T follicular helper cell (primary cell): ENCODE data around the gene UXS1.

Experiments
- DNase-seq: peaks from one replicate; pipeline ENCODE4 v3.0.0-alpha.2; 2020; ENCODE audit warnings: low read depth

UXS1 gene

DNA sequence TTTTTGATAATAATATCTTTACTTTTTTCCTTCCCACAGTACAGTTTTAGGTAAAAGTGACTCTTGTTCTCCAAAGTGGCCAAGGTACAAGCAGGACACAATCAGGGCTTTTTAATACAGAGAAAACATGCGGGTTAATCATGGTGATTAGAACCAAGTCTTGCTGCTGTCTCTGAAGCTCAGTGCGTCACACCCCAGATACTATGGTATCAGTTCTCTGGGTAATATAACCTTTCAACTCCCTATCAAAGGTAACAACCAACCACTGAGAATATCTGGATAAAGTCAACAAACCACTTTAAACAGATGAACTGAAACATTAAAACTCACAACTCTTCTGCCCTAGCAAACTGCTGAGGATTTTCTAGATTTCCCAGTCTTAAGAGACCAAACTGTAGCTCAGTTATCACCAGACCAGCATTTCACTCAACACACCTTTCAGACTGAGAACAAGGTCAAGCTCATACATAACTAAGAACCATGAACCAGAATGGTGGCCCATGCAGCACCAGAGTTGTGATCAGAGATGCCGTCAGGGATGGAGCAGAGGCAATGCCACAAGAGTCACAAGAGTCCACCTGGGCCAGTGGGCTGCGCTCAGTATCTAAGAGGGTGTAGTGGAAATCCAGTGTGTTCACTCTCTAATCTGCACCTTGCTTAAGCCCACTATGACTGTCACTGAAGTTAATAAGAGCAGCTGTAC is 103.0 kb downstream of the UXS1 start:
- DNase-seq, result no peak

DNA sequence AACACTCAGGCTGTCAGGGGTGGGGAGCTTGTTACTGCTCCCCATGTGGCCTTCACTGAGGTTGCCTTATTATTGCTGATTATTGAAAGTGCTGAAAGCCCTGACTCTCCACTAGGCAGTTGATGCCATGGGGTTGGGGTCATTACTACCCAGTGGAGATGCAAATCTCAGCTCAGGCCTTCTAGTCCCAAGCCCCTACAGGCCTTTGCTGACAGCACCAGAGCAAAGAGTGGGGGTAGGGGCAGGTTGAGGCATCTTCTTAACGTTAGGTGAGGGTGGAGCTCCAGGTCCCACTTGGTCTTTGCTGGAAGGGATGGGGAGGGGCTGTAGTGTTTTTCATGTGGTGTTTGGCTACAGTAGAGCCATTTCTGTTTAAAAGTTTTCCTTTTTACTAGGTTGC is 104.5 kb downstream of the UXS1 start:
- DNase-seq, result no peak

DNA sequence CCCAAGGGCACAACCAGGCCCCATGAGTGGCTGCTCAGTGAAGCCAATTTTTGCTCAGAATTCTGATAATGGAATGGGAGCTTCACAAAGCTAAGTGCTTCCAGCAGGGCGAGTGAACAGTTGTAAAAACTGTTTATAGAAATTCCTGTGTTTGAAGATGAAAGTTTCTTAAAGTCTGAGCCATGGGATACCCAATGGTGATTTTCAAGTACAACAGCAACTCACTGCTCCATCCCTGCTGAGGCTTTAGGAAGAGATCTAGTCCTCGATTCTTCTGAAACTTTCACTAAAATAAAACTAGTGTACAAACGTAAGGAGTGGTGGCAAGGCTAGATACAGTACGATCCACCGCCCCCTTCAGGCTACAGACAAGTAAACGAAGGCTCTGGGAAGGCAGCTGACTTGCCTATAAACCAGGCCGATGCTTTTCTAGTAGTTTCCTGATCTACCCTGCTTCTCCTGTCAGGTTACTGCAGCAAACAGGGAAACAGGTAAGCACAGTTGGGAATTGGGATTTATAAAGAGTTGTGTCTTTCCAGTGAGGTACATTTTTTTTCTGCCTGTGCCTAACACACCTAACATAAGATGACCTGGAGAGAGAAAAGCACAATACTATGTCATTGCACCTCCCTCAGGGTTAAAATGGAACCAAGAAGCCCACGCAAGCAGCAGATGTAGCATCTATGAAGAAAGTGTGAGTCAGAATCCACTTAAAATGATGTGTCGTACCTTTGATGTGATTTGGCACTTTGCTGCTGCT is 108.7 kb downstream of the UXS1 start:
- DNase-seq, result peak; percentile 55

DNA sequence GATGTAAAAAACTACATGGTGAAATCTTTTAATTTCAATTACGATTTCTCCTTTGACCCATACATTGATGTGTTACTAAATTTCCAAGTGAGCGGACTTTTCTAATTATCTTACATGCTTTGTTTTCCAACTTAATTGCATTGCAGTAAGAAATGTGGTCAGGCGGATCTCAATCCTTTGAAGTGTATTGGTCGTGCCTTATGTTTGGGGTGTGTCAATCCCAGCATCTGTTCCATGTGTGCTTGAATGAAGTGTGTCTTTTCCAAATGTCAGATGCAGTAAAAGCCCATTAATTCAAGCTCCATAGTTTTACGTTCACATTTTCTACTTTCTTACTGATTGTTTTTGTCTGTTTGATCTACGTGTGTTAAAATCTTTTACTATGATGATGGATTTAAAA is 113.1 kb downstream of the UXS1 start:
- no peak for DNase-seq

DNA sequence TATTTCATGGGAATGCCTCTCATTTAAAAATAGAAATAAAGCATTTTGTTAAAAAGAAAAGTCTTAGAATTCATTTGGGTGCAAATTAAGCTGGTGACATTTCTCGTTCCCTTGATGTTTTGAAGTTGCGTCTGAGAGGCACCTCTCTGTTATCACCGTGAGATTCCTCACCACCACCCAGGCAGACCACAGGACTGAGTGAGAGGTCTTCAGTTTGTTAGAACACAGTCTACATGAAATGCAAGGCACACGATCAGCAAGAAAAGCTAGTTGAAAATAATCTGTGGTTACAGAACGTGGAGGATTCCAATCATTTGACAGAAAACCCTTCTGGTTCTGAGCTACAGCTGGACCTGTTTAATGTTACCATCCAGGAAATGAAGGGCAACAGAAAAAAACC is 116.0 kb downstream of the UXS1 start:
- no peak for DNase-seq

DNA sequence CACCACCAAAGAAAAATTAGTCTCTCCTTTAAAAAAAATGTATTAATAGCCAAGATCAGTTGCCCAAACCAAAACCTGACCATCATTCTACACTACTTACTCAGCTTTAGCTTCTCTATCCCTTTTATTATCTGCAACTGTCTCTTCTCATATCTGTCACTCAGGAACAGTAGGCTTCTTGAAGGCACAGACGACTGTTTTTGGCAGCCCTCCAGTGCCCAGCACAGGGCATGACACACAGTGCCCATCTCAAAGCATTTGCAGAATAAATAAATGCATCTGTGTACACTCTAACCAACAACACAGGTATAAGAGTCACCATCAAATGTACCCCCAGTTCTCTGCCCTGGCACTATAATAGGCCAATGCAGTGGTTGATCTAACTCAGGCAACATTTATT is 117.2 kb downstream of the UXS1 start:
- no peak for DNase-seq

DNA sequence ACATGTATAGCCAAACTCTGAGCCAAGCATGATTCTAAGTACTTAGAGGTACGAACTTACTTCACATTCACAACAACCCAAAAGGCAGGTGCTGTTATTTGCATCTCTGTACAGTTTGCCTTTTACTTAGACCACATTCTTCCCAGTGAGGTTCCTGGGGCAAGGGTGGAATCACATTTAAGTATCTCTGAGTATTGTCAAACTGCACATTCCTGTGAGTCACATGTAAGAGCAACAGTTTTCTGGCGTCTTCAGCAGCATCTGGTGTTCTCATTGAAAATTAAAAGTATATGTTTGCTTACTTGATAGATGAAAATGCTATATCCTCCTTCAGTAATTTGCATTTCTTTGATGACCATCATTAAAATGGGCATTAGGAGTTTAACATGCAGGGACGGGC is 119.1 kb downstream of the UXS1 start:
- DNase-seq, result no peak

DNA sequence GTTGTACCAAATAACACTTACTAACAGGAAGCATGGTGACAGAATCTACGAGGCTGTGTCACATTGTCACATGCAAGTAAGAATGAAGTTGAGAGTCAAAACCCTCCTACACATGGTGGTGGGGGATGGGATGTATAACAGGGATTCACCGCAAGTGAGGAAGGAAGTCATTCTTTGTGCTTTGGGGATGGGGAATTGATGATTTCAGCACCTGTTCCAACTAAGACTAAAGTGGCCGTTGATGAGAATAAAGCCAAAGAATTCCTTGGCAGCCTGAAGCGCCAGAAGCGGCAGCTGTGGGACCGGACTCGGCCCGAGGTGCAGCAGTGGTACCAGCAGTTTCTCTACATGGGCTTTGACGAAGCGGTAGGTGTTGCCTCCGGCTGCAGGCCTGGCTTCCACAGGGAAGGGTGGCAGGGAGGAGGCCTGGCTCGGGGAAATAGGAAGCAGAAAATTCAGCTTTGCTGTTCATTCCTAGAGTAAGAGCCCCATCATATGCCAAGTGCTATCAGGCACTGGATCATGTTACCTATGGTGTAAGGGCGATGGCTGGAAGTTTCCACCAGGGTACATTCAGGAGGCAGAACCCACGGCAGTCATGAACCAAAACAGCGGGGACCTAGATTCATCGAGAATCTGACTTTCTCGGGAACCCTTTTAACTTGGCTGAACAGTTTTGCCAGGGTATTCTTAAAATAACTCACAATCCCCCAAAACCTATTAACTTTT is 120.3 kb downstream of the UXS1 start:
- DNase-seq, result no peak

DNA sequence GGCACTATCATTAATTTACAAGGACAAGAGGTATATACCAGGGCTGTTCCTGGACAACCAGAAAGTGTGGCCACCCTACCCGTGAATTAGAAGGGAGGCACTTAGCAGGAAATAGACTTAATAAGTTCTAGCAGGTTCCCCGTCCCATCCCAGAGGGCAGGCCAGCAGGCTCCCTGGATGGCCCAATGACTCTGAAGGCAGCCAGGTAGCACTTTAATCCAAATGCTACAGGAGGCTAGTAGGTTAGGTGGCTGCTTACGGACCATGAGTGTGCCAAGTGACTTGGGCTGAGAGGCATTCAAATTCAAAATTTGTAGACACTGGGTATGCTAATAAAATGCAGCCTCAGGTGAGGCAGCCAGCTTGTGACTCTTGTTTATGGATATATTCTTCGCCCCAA is 123.9 kb downstream of the UXS1 start:
- DNase-seq, result no peak

DNA sequence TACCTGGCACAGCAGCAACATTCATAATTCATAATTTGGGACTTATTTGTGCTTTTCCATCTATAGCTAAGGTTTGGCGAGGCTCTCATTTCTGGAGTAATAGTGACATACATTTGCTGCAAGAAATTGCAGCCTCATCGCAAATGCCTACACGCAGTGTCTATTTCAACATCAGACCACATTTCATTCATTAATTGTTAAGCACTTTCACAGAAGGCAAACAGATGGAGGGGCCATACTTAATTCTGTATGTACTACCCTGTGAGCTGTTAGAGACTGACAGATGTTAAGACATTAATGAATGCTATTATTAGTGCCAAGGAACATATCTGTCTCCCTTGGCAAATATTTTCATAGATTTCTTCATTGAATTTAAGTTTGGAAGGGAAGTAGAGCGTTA is 125.7 kb downstream of the UXS1 start:
- no peak for DNase-seq

DNA sequence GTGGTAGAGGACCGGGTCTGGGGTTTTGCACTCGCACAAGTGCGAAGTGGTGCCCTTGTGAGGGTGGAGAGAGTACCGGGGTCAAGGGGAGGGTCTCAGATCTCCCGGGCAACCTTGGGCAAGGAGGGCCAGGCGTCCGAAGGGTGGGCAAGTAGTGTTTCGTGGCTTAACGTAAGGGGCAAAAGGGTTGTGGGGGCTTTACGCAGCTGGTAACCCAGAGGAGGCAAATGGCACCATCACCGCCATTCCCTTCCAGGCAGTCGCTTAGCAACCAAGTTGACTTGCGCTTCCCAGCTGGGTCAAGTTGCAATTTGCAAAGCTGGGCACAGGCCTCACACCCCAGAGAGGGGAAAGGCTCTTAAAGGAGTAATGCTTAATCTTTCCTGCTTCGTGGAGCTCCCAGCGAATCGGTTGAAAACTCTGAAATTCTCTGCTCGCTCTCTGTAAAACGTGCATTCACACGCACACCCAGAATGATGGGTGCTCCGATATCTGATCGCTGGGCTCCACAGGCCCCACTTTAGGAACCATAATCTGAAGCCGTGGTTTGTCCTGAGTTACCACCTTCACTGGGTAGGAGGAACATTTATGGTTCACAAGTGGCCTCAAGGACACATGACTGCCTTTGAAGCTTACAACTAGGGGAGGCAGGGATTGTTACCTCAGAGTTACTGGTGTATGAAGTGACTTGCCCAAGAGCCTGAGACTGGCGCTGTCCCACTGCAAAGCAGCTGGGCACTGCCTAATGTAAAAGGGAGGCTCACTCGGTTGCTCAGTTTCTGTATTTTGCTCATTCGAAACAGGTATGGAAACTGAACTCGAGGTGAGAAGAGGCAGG is 127.9 kb downstream of the UXS1 start:
- DNase-seq, result no peak

DNA sequence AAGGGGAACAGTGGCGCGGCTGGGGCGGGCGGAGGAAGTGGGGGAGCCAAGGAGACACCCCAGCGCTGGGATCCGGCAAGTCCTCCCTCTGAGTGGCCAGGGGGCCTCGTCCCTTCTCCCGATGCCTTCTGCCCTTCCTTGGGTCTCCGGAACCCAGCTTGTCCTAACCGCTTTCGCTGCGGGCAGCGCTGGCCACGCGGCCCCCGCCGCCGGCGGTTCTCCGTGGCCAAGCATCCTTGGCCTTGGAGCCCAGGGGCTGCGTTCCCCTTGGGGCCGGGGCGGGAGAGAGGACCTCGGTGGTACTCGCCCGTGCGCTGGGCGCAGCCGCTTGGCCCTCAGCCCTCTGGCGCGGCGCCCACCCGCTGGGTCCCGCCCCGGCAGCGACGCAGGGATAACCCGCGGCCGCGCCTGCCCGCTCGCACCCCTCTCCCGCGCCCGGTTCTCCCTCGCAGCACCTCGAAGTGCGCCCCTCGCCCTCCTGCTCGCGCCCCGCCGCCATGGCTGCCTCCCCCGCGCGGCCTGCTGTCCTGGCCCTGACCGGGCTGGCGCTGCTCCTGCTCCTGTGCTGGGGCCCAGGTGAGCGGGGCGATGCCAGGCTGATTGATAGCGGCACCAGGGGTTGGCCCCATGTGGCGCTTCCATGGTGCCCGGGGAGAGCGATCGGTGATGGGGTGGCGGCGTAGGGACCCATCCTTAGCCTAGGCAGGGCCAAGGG is 128.7 kb downstream of the UXS1 start:
- peak; percentile 4 for DNase-seq

DNA sequence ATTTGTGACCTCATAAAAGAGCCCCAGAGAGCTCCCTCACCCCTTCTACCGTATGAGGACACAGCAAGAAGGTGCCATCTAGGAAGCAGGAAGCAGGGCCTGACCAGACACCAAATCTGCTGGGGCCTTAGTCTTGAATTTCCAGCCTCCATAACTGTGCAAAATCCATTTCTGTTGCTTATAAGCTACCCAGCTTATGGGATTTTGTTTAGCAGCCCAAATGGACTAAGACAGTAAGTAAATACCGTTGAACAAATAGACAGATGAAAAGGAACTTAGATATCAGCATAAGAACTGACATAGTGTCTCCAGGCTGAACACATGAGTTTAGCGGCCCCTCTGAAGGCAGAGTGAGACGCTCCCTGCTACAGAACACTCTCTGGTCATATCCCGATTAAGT is 130.9 kb downstream of the UXS1 start:
- DNase-seq, result no peak

DNA sequence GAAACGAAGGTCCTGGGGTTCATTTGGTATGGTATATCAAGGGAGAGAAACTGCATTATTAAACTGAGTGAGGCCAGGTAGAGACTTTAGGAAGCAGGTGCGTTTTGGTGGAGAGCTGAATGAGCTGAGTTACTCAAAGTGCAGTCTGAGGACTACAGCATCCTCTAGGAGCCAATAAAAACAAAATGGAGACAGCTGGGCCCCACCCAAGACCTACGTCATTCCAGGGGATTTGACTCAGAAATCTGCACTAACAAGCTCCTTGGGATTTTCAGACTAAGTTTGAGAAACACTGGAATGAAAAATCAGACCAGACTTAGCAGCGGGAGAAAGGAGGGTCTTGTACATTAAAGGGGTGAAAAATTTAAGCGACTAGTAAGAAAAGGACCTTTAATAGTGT is 131.5 kb downstream of the UXS1 start:
- no peak for DNase-seq

DNA sequence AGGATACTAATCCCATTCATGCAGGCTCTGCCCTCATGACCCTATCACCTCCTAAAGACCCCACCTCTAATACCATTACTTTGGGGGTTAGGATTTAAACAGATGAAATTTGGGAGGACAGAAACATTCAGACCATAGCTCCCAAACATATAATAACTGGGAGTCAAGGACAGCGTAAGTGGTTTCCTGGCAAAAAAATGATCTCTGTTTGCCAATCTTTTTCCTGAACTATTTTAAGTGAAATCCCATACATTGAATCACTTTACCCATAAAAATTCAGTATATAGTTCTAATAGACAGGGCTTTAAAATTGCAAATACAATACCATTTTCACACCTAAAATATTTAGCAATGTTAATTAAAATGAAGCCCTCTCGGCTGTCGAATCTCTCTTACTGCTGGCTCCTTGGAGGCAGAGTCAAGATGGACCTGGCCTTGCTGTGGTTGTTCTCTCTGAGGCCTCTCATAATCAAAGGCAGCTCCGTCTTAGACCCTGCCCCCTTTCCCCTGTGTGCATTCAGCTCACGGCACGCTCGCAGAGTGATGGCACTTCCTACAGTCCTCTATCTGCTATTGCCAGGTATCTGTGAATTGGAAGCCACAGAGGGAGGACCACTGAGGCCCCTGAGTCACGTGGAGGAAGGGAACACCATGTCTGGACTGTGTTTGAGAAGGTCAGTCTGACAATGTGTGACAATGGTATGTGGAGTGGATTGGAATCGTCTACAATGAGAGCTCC is 132.3 kb downstream of the UXS1 start:
- no peak for DNase-seq

DNA sequence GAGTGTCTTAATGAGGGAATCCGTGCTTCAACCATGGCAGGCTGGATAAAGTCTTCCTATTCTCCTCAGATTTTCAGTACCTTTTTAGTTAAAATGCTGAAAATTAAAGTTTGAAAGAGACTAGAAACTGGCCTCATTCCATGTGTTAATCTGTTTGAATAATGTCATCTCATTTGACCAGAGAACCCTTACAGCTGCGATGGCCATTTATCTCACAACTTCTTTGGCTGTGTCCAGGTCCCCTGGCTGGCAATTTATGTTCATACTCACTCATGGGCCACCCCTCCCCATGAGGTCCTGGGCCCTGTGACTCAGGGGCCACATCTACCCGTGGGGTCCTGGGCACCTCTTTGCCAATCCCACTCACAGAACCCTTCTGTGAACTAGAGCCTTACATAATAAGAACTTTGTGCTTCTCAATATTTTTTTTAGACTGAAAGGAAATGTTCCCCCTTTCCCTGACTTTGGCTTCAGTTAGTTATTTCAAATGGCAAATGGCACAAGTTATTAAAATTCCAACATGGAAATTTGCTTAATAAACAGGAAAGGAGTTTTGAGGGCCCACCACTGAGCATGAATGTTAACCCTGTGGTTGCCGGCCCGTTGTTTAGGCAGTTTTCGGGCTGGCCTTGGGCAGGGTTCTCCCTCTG is 134.6 kb downstream of the UXS1 start:
- DNase-seq, result no peak

DNA sequence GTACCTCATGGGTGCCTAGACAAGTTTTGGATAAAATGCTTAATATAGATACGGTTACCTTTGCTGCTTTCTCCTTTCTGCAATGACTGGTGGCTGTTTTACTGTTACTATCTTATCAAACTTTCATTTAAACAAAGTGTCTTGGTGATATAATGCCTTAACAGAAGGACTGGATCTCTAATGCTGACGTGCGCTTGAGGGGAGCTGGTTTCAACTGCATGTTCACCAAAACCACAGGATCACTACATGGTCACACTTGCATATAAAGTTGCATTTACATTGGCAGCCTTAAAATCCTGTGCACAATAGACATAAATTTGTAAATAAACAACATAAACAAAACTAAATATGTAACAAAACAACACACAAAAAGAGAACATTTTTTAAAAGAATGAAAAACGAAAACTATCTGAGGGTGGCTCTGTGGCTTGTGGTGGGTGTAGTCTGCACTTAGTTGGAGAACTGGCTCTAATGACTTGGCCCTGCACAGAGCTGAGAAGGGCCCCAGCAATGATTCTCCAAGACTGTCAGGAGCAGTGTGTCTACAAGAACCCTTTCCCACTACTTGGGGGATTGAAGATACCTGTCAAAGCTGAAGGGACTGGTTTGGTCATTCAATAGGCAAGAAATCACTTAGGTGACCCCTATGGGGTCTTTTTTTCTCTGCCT is 135.5 kb downstream of the UXS1 start:
- no peak for DNase-seq

DNA sequence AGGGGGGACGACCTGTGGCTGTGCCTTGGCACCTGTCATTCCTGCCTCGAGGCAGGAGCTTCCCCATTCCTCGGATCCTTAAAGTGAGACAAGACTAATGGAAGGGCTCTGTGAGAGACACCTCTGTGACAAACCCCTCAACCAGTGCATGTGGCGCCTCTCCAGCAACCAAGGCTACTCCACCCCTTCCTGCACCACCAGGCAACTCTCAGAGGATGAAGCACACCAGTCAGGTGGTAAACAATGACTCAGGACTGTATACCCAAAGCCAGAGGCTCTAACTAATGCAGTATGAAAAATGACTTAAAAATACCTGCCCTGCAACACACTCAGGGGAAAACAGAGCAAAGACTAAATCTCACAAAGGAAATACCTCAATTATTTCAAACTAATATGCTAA is 136.9 kb downstream of the UXS1 start:
- DNase-seq, result peak; percentile 9

DNA sequence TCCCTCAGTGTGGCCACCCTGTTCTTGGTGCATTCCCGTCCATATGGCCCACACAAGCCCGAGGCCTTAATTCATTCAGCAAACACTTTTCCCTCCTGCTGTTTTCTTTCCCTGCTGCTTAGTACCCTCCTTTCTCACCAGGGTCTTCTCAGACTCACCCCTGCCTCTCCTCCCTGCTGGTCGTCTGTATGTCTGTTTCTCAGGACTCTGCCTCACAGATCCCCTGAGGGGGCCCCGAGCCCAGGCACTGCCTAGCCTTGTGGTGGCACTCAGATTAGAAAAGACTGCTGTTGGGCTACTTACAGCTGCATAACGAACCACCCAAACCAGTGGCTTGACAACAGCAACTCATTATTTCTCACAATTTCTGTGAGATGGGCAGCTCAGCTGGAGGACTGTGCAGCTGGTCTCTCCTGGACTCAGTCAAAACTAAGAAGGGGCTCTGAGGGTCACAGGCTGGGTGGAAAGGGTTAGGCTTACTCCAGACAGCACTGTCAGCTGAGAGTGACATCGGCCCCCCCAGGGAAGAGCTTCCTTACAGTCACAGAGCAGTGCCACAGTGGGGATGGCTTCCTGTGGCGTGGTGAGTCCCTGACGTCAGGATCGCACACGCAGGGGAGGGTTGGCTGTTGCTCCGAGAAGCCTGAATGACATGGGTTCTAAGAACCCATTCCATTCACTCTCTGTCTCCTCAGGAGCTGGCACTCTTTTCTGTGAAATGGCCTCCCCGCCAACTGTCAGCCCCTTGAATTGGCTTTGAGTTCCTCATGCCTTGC is 139.0 kb downstream of the UXS1 start:
- DNase-seq, result no peak
